Ovary (tissue), 9 donors: ENCODE results near the gene CCDC61. TPM values are rescaled to one million over a fixed set of nuclear protein-coding genes. Genes with fewer than 3 reads are reported as not detected.

Experiments
- DNase-seq, 5 donors: peaks; one replicate each; pipeline ENCODE4 v3.0.0-alpha.2; 2019 to 2020
- H3K27ac ChIP-seq, 2 donors: fragments of 200-600 bp; one replicate each; pipeline versions ENCODE4 v1.5.1 to v1.8.0; 2019 to 2022
- H3K27me3 ChIP-seq: fragments of 200-600 bp; one replicate; pipeline ENCODE4 v1.8.0; 2022
- H3K36me3 ChIP-seq: fragments of 200-600 bp; sonication (generic); one replicate; pipeline ENCODE4 v1.5.1; 2019
- H3K4me1 ChIP-seq: one replicate; pipeline ENCODE4 v1.8.1; 2013; ENCODE audit warnings: mild to moderate bottlenecking, moderate library complexity; ENCODE audit not compliant: insufficient read depth
- H3K4me3 ChIP-seq: fragments of 200-600 bp; sonication (generic); one replicate; pipeline ENCODE4 v1.5.1; 2017
- H3K9me3 ChIP-seq, 2 donors: fragments of 200-600 bp in 1 of 2; sonication (generic) in 1 of 2; one replicate each; pipeline versions ENCODE4 v1.5.1 to v1.8.1; 2013 to 2019; ENCODE audit warnings: mild to moderate bottlenecking in 1 of 2, moderate library complexity in 1 of 2
- CTCF ChIP-seq, 3 donors: fragments of 450-650 bp in 2 of 3; fragments of 200-600 bp in 1 of 3; IDR thresholded peaks; one replicate each; pipeline versions ENCODE4 v1.5.1 to v1.8.0; 2016 to 2022; ENCODE audit warnings: antibody characterized with exemption in 3 of 3, mild to moderate bottlenecking in 1 of 3
- EP300 ChIP-seq: sonication (generic); formaldehyde crosslinking; IDR thresholded peaks from one replicate; pipeline ENCODE4 v1.6.1; 2017; ENCODE audit warnings: antibody characterized with exemption
- POLR2A ChIP-seq: fragments of 450-650 bp; IDR thresholded peaks from one replicate; pipeline ENCODE4 v1.6.1; 2017; ENCODE audit warnings: antibody characterized with exemption, mild to moderate bottlenecking, moderate library complexity
- WGBS, 3 donors: extraction: QIAGEN DNeasy Blood & Tissue Kit in 1 of 3; methylation state at CpG; one replicate each; pipeline versions ENCODE4 v1.1.5 to v1.1.7; 2013 to 2017; 5-methylcytosine and 5-hydroxymethylcytosine counted together
- intact Hi-C, 4 donors: fragments of 100-400 bp; cut with DNase I; formaldehyde crosslinking; loops; one replicate each; pipeline versions ENCODE4 v1.11.0 to v1.15.1; 2022 to 2023
- polyA plus RNA-seq, 2 donors: library from polyadenylated mRNA; stranded (reverse); fragments of 200-250 nt in 1 of 2; fragments of 350-450 nt in 1 of 2; fragmentation: Illumina TruSeq in 1 of 2; extraction: RNeasy Lipid Tissue Mini Kit (QIAGEN cat#74804) in 1 of 2; gene quantifications; one replicate each; pipeline ENCODE4 v1.2.3, GENCODE V29; 2013 to 2014
- total RNA-seq, 7 donors: library from RNA; depleted of rRNA in 2 of 7; stranded (reverse); fragments of >200 nt in 2 of 7; fragmentation: NEBNext Ultra II Directional in 3 of 7; extraction: Animal tissue kit (Norgen Biotek cat#: 25700) in 3 of 7; gene quantifications; one replicate each; pipeline versions ENCODE4 v1.1.0 to v1.2.4, GENCODE V29; 2016 to 2023
- donor health status: DM: no; HTN: no; CAD: no; lungs with moderate emphysema.
- donor health status: DM: no; HTN: no; CAD: no.
- donor health status: Bipolar disorder and iron deficiency.
- donor health status: DM: yes; HTN: yes; CAD: no.
- donor health status: DM: no; HTN: no; CAD: no.
- donor health status: DM: yes; HTN: yes; CAD: no.

The CCDC61 gene
- total and polyA plus RNA-seq, 9 donors, result 2.7 to 19.6 (median 14.9) TPM

GRCh38 chr19:46030812-46031550 is 35.7 kb downstream of the CCDC61 start:
- TF ChIP-seq POLR2A (no peak), CTCF (IDR thresholded peaks at IDR 0.05) (no peak), EP300 (no peak)
- no peak overlapping the region for H3K4me3 ChIP-seq
- H3K36me3 ChIP-seq, result no peaks in the 10 kb centered on the region
- 31 to 40% (median 34%) methylated on average over 12 of the region's 12 CpGs for WGBS, 3 donors
- intact Hi-C loops, result loop anchor here in 2 of 4 donors (5.0 kb wide), 2 partner anchors 231 to 236 kb away; no protein-coding TSS in a partner anchor
- no peaks in the 10 kb centered on the region for H3K27me3 ChIP-seq
- H3K4me1 ChIP-seq, result no peaks in the 10 kb centered on the region
- no peaks in the 10 kb centered on the region for H3K9me3 ChIP-seq
- H3K27ac ChIP-seq, result no peak overlapping the region
- DNase-seq, result no peak

DNA sequence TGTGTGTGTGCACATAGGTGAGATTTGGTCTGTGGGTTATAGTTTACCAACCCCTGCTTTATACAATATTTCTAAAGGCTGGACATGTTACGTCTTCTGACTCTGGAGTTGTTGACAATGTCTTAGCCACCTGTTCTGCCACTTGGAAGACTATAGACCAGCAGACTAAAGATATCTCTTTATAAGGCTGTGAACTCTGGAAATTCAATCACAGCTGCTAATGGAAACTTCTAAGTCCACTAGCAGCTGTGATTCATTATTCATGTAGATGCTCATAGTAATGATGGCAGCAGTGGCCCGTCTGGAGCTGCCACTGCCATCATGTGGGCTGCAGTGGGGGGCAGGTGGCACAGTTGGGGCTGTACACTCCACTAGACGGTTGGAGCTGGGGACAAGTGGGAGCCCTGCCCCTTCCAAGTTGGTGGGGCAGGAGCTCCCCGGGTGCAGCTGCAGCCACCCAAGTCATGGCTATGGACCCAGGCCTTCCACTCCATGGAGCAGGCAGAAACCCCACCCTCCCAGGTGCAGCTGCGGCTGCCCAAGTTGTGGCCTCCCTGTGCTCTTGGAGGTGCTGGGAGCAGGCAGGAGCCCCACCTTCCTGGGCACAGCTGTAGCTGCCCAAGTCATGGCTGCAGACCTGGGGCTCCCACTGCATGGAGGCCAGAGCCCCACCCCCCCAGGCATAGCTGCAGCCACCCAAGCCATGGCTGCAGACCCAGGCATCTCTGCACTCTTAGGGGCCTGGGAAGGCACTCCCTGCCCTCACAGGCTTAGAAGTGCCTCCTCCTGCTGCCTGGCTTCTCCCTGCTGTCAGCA is 36.7 kb downstream of the CCDC61 start:
- Histone ChIP-seq H3K9me3 (no peaks in the 10 kb centered on the region), H3K4me1 (no peaks in the 10 kb centered on the region), H3K27me3 (no peaks in the 10 kb centered on the region), H3K4me3 (no peak overlapping the region), H3K36me3 (no peaks in the 10 kb centered on the region), H3K27ac (no peak overlapping the region)
- TF ChIP-seq POLR2A (no peak), CTCF (IDR thresholded peaks at IDR 0.05) (no peak), EP300 (no peak)
- intact Hi-C loops, result loop anchor here in 2 of 4 donors (5.0 kb wide), 2 partner anchors 230 to 235 kb away; no protein-coding TSS in a partner anchor
- WGBS, 3 donors, result 65 to 73% (median 67%) methylated on average over 5 of the region's 5 CpGs
- no peak for DNase-seq

GRCh38 chr19:46032597-46033025 is 37.3 kb downstream of the CCDC61 start:
- TF ChIP-seq POLR2A (no peak), EP300 (no peak), CTCF (IDR thresholded peaks at IDR 0.05) (no peak)
- no peak overlapping the region for H3K4me3 ChIP-seq
- no peaks in the 10 kb centered on the region for H3K4me1 ChIP-seq
- no peaks in the 10 kb centered on the region for H3K27me3 ChIP-seq
- H3K27ac ChIP-seq, result no peak overlapping the region
- 82 to 92% (median 85%) methylated on average over 3 of the region's 3 CpGs for WGBS, 3 donors
- H3K36me3 ChIP-seq, result no peaks in the 10 kb centered on the region
- intact Hi-C loops, result loop anchor here in 2 of 4 donors (5.0 kb wide), 2 partner anchors 230 to 235 kb away; no protein-coding TSS in a partner anchor
- no peak for DNase-seq
- no peaks in the 10 kb centered on the region for H3K9me3 ChIP-seq

DNA sequence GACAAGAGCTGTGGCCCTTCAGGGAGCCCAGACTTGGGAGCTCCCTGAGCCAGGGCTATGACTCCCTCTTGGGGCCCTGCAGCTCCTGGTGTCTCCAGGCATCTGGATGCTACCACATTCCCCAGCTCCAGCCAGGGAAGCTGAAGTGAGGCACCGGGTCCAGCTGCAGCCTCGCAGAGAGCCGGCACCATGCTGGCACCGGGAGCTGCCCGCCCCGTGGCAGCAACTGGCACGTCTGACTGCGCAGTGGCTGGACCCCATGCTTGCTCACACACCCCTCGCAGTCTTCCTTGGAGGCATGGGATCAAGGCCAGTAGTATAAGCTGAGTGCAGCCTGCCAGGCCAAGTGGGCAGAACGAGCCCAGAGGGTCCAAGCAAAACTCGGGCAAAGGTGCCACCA is 38.1 kb downstream of the CCDC61 start:
- H3K9me3 ChIP-seq, result no peaks in the 10 kb centered on the region
- H3K36me3 ChIP-seq, result no peaks in the 10 kb centered on the region
- no peak for DNase-seq
- H3K27ac ChIP-seq, result no peak overlapping the region
- intact Hi-C loops, result loop anchor here in 2 of 4 donors (5.0 kb wide), 2 partner anchors 229 to 234 kb away; no protein-coding TSS in a partner anchor
- no peak overlapping the region for H3K4me3 ChIP-seq
- H3K4me1 ChIP-seq, result no peaks in the 10 kb centered on the region
- no peaks in the 10 kb centered on the region for H3K27me3 ChIP-seq
- TF ChIP-seq CTCF (IDR thresholded peaks at IDR 0.05) (no peak), EP300 (no peak), POLR2A (no peak)
- 89 to 93% (median 92%) methylated on average over 10 to 11 of the region's 11 CpGs for WGBS, 3 donors
